K562 (cell line): Measurements from ENCODE around the gene C2CD2.

Experiments
- CEBPB ChIP-seq: fragments of 450-650 bp; IDR thresholded peaks from 2 replicates; pipeline ENCODE4 v1.6.1; 2016; ENCODE audit warnings: missing genetic modification characterization, missing compliant biosample characterization
- CTCF ChIP-seq, 3 experiments: IDR thresholded peaks in 2 of 3; conservative IDR thresholded peaks in 1 of 3; 2 replicates each; pipeline ENCODE4 v1.5.1; 2011 to 2012; ENCODE audit warnings: low read length in 3 of 3, mild to moderate bottlenecking in 3 of 3, control low read depth in 2 of 3, improper control_type of control experiment in 1 of 3, inconsistent platforms in 1 of 3, low read depth in 1 of 3, mixed read lengths in 1 of 3, moderate library complexity in 1 of 3; ENCODE audit not compliant: insufficient read depth in 2 of 3
- ESRRA ChIP-seq: fragments of 450-650 bp; IDR thresholded peaks from 2 replicates; pipeline ENCODE4 v1.6.1; 2014; ENCODE audit warnings: low read depth, mild to moderate bottlenecking, moderate library complexity, borderline replicate concordance
- ESRRB ChIP-seq: fragments of 250-450 bp; sonication (Bioruptor Pico); IDR thresholded peaks from 2 replicates; pipeline ENCODE4 v1.5.0; 2020; ENCODE audit warnings: mild to moderate bottlenecking, moderate library complexity, borderline replicate concordance
- FOS ChIP-seq: IDR thresholded peaks from 3 replicates; pipeline ENCODE4 v1.6.1; 2011; ENCODE audit not compliant: insufficient read length; ENCODE audit errors: extremely low read depth
- HDAC6 ChIP-seq: IDR thresholded peaks from 2 replicates; pipeline ENCODE4 v1.6.1; 2012; ENCODE audit warnings: low read depth, mild to moderate bottlenecking, control low read depth, inconsistent platforms, low read length, moderate library complexity
- TAF7 ChIP-seq: fragments of 450-650 bp; IDR thresholded peaks from 2 replicates; pipeline ENCODE4 v1.6.1; 2016; ENCODE audit warnings: missing genetic modification characterization, missing compliant biosample characterization
- TCF7 ChIP-seq: sonication (generic); IDR thresholded peaks from 2 replicates; pipeline ENCODE4 v1.6.1; 2016; ENCODE audit warnings: antibody characterized with exemption, borderline replicate concordance
- YY1 ChIP-seq, 3 experiments: IDR thresholded peaks; 2 replicates each; pipeline ENCODE4 v1.6.1; 2011; ENCODE audit warnings: low read length in 2 of 3, mild to moderate bottlenecking in 2 of 3, moderate library complexity in 2 of 3, borderline replicate concordance in 1 of 3, control low read depth in 1 of 3, low read depth in 1 of 3; ENCODE audit not compliant: insufficient read depth in 3 of 3, insufficient replicate concordance in 2 of 3, control insufficient read depth in 1 of 3, insufficient read length in 1 of 3; ENCODE audit errors: extremely low read depth in 1 of 3
- ZNF512 ChIP-seq: IDR thresholded peaks from 2 replicates; pipeline ENCODE4 v1.6.1; 2016; ENCODE audit warnings: missing genetic modification characterization, missing compliant biosample characterization

DNA sequence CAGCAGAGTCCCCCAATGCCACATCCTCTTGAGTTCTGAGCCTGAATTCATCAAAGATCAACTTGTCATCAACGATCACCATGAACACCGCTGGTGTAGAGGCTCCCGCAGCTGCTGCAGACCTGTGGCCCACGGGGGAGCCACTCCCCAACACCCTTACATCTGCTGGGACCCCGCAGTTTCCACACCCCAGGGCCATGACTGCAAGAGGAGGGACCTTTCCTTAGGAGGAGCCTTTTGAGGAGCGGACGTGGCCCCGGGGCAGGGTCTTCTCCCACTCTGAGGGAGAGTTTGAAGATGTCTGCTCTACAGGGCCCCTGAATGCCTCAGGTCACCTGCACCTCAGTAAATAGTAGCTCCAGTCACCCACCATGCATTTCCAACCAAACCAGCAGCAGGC, 77.4 kb downstream of the C2CD2 start:
- TF ChIP-seq ZNF512 (tag) (no peak), CTCF (IDR thresholded peaks at IDR 0.05 in 2 of 3, conservative IDR thresholded peaks at IDR 0.05 in 1 of 3; ENCODE audit: insufficient read depth in 2 of 3, low read depth in 1 of 3, low read length in 3 of 3) (no peak), YY1 (IDR thresholded peaks at IDR 0.05; ENCODE audit: borderline replicate concordance in 1 of 3, control insufficient read depth in 1 of 3, extremely low read depth in 1 of 3, insufficient read depth in 3 of 3, insufficient read length in 1 of 3, insufficient replicate concordance in 2 of 3, low read depth in 1 of 3, low read length in 2 of 3) (no peak), TCF7 (no peak), FOS (no peak), TAF7 (tag) (no peak), ESRRB (no peak), CEBPB (tag) (no peak), HDAC6 (no peak), ESRRA (no peak)
